K562 (cell line): ENCODE measurements around the gene WDR18. TPM values are rescaled to one million over a fixed set of nuclear protein-coding genes. Genes with fewer than 3 reads are reported as not detected.

Experiments
- CBX3 ChIP-seq, 2 experiments: IDR thresholded peaks; 1 replicate in 1 of 2; 2 replicates in 1 of 2; pipeline ENCODE4 v1.6.1; 2012; ENCODE audit warnings: inconsistent platforms in 2 of 2, low read length in 2 of 2, borderline replicate concordance in 1 of 2, control low read depth in 1 of 2
- E2F8 ChIP-seq: fragments of 450-650 bp; IDR thresholded peaks from 2 replicates; pipeline ENCODE4 v1.7.1; 2018; ENCODE audit warnings: mild to moderate bottlenecking, low read depth; ENCODE audit not compliant: partially characterized antibody
- GATAD2A ChIP-seq: fragments of 450-650 bp; IDR thresholded peaks from 2 replicates; pipeline ENCODE4 v1.6.1; 2017
- HBP1 ChIP-seq: fragments of 450-650 bp; formaldehyde crosslinking; IDR thresholded peaks from 2 replicates; pipeline ENCODE4 v1.4.0; 2022; ENCODE audit warnings: missing genetic modification characterization
- HDAC8 ChIP-seq: fragments of 450-650 bp; IDR thresholded peaks from 2 replicates; pipeline ENCODE4 v1.6.1; 2016; ENCODE audit warnings: mild to moderate bottlenecking, missing genetic modification characterization, moderate library complexity, missing compliant biosample characterization
- MAFG ChIP-seq: fragments of 450-650 bp; conservative IDR thresholded peaks from 2 replicates; pipeline ENCODE4 v1.6.1; 2016; ENCODE audit warnings: missing genetic modification characterization, missing compliant biosample characterization
- MAFK ChIP-seq: IDR thresholded peaks from 2 replicates; pipeline ENCODE4 v1.6.1; 2011; ENCODE audit warnings: low read length, improper control_type of control experiment
- NFATC3 ChIP-seq: fragments of 450-650 bp; IDR thresholded peaks from 2 replicates; pipeline ENCODE4 v1.6.1; 2017; ENCODE audit warnings: mild to moderate bottlenecking
- PHB2 ChIP-seq: fragments of 450-650 bp; IDR thresholded peaks from 2 replicates; pipeline ENCODE4 v1.6.1; 2017; ENCODE audit warnings: low read depth
- RBFOX2 ChIP-seq: fragments of 200-400 bp; formaldehyde crosslinking; IDR thresholded peaks from 2 replicates; pipeline ENCODE4 v1.6.1; 2017; ENCODE audit warnings: low read depth, mild to moderate bottlenecking, low read length, moderate library complexity
- ZNF143 ChIP-seq: sonication (generic); formaldehyde crosslinking; IDR thresholded peaks from 2 replicates; pipeline ENCODE4 v1.9.0; 2022; ENCODE audit warnings: mild to moderate bottlenecking, missing genetic modification reagents
- ZNF174 ChIP-seq: fragments of 250-450 bp; sonication (Bioruptor Pico); IDR thresholded peaks from 2 replicates; pipeline ENCODE4 v1.4.0; 2020; ENCODE audit warnings: mild to moderate bottlenecking
- ZNF274 ChIP-seq: IDR thresholded peaks from 2 replicates; pipeline ENCODE4 v1.6.1; 2011; ENCODE audit warnings: low read depth, mild to moderate bottlenecking, low read length, moderate library complexity, borderline replicate concordance
- ZNF311 ChIP-seq: fragments of 250-450 bp; sonication (Bioruptor Pico); IDR thresholded peaks from 2 replicates; pipeline ENCODE4 v1.4.0; 2020; ENCODE audit warnings: mild to moderate bottlenecking, moderate library complexity
- ZNF764 ChIP-seq: fragments of 250-450 bp; sonication (Bioruptor Pico); IDR thresholded peaks from 2 replicates; pipeline ENCODE4 v1.4.0; 2020; ENCODE audit warnings: low read depth, mild to moderate bottlenecking, moderate library complexity
- polyA plus RNA-seq, 8 experiments: library from polyadenylated mRNA; depleted of rRNA in 4 of 8; stranded (reverse) in 5 of 8; unstranded in 3 of 8; fragments of >200 nt; fragmentation: Nextera tagmentation in 2 of 8; fragmentation: Illumina TruSeq in 1 of 8; extraction: Ambion mirVana in 2 of 8; extraction: Trizol in 1 of 8; gene quantifications; 2 replicates each; pipeline versions ENCODE4 v1.2.1 to v1.2.3, GENCODE V29; 2011 to 2014; ENCODE audit warnings: inconsistent platforms in 1 of 8, missing spikeins in 1 of 8
- total RNA-seq, 7 experiments: library from RNA; depleted of rRNA in 6 of 7; stranded (reverse); fragments of >200 nt in 6 of 7; fragmentation: Illumina TruSeq in 2 of 7; extraction: Trizol in 2 of 7; gene quantifications; 2 replicates each; pipeline versions ENCODE4 v1.2.1 to v1.2.3, GENCODE V29; 2011 to 2021; ENCODE audit warnings: low replicate concordance in 1 of 7
- TF ChIP-seq, protein P1 (sequence below): fragments of 450-650 bp; IDR thresholded peaks from 2 replicates; pipeline ENCODE4 v1.6.1; 2016; ENCODE audit warnings: antibody characterized with exemption
- TF ChIP-seq, protein P2 (sequence below), 2 experiments: IDR thresholded peaks; 2 replicates each; pipeline ENCODE4 v1.6.1; 2011; ENCODE audit warnings: borderline replicate concordance in 1 of 2, control low read depth in 1 of 2, low read depth in 1 of 2, low read length in 1 of 2, mild to moderate bottlenecking in 1 of 2, mixed read lengths in 1 of 2, moderate library complexity in 1 of 2; ENCODE audit not compliant: insufficient read depth in 1 of 2, insufficient read length in 1 of 2, poor library complexity in 1 of 2, severe bottlenecking in 1 of 2; ENCODE audit errors: extremely low read depth in 1 of 2
- TF ChIP-seq, protein P3 (sequence below): sonication (generic); formaldehyde crosslinking; IDR thresholded peaks from 2 replicates; pipeline ENCODE4 v1.8.0; 2022; ENCODE audit warnings: mild to moderate bottlenecking, low read depth, missing genetic modification reagents

The WDR18 gene
- total and polyA plus RNA-seq, 9 of the 15 experiments (the other 6 are each of a cell fraction or from before 2014, with no cell fraction given), result 0.65 to 181 (median 30.1) TPM

DNA sequence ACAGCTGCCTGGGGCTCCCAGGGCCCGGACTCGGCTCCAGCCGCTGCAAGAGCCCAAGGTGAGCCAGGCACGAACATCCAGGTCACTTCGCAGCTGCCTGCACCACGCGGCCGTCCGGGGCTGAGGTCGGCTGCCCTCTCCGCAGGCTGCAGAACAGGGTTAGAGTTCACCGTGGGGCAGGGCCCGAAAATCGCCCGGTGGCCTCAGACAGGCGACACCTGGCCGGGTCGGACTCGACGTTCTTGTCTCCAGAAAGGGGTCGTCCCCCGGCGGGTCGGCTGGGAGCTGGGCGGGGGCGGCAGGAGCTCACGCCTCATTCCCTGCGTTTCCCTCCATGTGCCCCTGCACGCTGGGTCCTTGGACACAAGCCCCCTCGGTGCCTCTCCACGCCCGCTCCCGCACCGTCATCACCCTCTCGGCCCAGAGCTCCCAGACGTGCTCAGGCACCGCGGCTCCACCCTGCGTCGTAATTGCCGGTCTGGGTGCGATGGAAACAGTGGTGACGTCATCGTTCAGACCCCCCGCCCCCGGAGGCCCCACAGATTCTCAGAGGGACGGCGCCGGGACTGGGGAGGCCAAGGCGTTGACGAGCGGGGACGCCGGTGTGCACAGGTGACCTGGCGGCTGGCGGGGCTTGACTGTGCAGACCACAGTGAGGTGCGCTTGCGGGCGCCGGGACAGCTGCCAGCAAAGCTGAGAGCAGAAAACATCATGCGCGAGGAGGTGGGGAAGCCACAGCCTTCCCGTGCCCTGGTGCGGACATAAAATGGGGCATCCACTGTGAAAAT, 12.1 kb downstream of the WDR18 start (continued):
- TF ChIP-seq PHB2 (no peak), E2F8 (no peak), MAFG (no peak), HBP1 (CRISPR knock-in tag) (no peak), MAFK (no peak), ZNF311 (no peak), ZNF174 (CRISPR knock-in tag) (no peak), ZNF764 (no peak), ZNF143 (no peak), RBFOX2 (peak; percentile 52), NFATC3 (no peak), GATAD2A (no peak), CBX3 (IDR thresholded peaks at IDR 0.05; ENCODE audit: borderline replicate concordance in 1 of 2, low read length in 2 of 2) (no peak), ZNF274 (no peak), HDAC8 (tag) (no peak)
- TF ChIP-seq, protein P1, sequence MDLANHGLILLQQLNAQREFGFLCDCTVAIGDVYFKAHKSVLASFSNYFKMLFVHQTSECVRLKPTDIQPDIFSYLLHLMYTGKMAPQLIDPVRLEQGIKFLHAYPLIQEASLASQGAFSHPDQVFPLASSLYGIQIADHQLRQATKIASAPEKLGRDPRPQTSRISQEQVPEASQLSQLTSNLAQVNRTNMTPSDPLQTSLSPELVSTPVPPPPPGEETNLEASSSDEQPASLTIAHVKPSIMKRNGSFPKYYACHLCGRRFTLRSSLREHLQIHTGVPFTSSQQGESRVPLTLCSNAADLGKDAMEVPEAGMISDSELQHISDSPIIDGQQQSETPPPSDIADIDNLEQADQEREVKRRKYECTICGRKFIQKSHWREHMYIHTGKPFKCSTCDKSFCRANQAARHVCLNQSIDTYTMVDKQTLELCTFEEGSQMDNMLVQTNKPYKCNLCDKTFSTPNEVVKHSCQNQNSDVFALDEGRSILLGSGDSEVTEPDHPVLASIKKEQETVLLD, result no peak
- TF ChIP-seq, protein P2, sequence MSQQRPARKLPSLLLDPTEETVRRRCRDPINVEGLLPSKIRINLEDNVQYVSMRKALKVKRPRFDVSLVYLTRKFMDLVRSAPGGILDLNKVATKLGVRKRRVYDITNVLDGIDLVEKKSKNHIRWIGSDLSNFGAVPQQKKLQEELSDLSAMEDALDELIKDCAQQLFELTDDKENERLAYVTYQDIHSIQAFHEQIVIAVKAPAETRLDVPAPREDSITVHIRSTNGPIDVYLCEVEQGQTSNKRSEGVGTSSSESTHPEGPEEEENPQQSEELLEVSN (IDR thresholded peaks at IDR 0.05; ENCODE audit: borderline replicate concordance in 1 of 2, extremely low read depth in 1 of 2, insufficient read depth in 1 of 2, insufficient read length in 1 of 2, low read depth in 1 of 2, low read length in 1 of 2, poor library complexity in 1 of 2, severe bottlenecking in 1 of 2), result peak in 1 of 2 experiments; percentile 60
- TF ChIP-seq, protein P3, sequence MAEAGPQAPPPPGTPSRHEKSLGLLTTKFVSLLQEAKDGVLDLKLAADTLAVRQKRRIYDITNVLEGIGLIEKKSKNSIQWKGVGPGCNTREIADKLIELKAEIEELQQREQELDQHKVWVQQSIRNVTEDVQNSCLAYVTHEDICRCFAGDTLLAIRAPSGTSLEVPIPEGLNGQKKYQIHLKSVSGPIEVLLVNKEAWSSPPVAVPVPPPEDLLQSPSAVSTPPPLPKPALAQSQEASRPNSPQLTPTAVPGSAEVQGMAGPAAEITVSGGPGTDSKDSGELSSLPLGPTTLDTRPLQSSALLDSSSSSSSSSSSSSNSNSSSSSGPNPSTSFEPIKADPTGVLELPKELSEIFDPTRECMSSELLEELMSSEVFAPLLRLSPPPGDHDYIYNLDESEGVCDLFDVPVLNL (CRISPR knock-in tag), result no peak
